HepG2 (cell line): ENCODE results near the gene ERLIN1. TPM values are rescaled to one million over a fixed set of nuclear protein-coding genes. Genes with fewer than 3 reads are reported as not detected.

Source experiments
- ATAC-seq: fragments of 200-7000 bp; cut with Tn5 transposase; 3 replicates; pipeline ENCODE4 v1.9.1; 2020; ENCODE audit warnings: mild to moderate bottlenecking, moderate library complexity
- BruUV-seq: library from RNA; stranded (reverse); fragments of 400-500 nt; replicated peaks from 2 replicates; lab custom pipeline; 2021; lab: Mats Ljungman, UMichigan
- CTCF ChIA-PET: fragments of 300-600 bp; formaldehyde crosslinking; extraction: SDS; loops from one replicate; lab custom pipeline; 2021; ENCODE audit warnings: low total read pairs, inconsistent platforms, low intra/inter-chr PET ratio; lab: Yijun Ruan, JAX
- POLR2A ChIA-PET: fragments of 350-600 bp; sonication (Branson Sonifier 250); formaldehyde crosslinking; loops from one replicate; lab custom pipeline; 2020; ENCODE audit warnings: antibody characterized with exemption, inconsistent platforms; lab: Yijun Ruan, JAX
- DNase-seq: peaks from one replicate; pipeline ENCODE4 v3.0.0-alpha.2; 2015; ENCODE audit warnings: low spot score
- FAIRE-seq: peaks from 3 replicates; lab custom pipeline; 2011; peaks lifted over from hg19 to GRCh38; lab: Jason Lieb, UNC
- H2AFZ ChIP-seq: one replicate; pipeline ENCODE4 v1.6.1; 2011; ENCODE audit warnings: low read length, inconsistent platforms
- H3K27ac ChIP-seq: fragments of 300-600 bp; 3 replicates; pipeline ENCODE4 v1.8.0; 2011; ENCODE audit warnings: mixed run types, mild to moderate bottlenecking, mixed read lengths, low read length, inconsistent platforms; ENCODE audit not compliant: insufficient read depth; ENCODE audit errors: extremely low read length
- H3K27me3 ChIP-seq, 2 experiments: fragments of 200-600 bp in 1 of 2; 2 replicates in 1 of 2; 3 replicates in 1 of 2; pipeline versions ENCODE4 v1.6.0 to v1.8.0; 2011; ENCODE audit warnings: low read length in 2 of 2, mild to moderate bottlenecking in 2 of 2, moderate library complexity in 2 of 2, inconsistent platforms in 1 of 2; ENCODE audit not compliant: insufficient read depth in 2 of 2, control insufficient read depth in 1 of 2
- H3K36me3 ChIP-seq, 2 experiments: fragments of 200-600 bp in 1 of 2; replicated peaks in 1 of 2; 2 replicates in 1 of 2; 3 replicates in 1 of 2; pipeline versions ENCODE4 v1.5.1 to v1.8.0; 2011; ENCODE audit warnings: low read length in 2 of 2, inconsistent platforms in 1 of 2; ENCODE audit not compliant: insufficient read depth in 2 of 2, control insufficient read depth in 1 of 2
- H3K4me1 ChIP-seq: 2 replicates; pipeline ENCODE4 v1.5.1; 2012; ENCODE audit warnings: low read length, inconsistent platforms; ENCODE audit not compliant: insufficient read depth
- H3K4me2 ChIP-seq: 2 replicates; pipeline ENCODE4 v1.6.0; 2011; ENCODE audit warnings: low read depth, low read length, inconsistent platforms
- H3K4me3 ChIP-seq, 3 experiments: fragments of 200-600 bp in 1 of 3; sonication (generic), shearing (Covaris generic) in 1 of 3; replicated peaks in 1 of 3; 2 replicates each; pipeline ENCODE4 v1.5.1; 2011 to 2016; ENCODE audit warnings: low read length in 3 of 3, inconsistent platforms in 2 of 3, low read depth in 2 of 3, mild to moderate bottlenecking in 2 of 3, control low read depth in 1 of 3, mixed read lengths in 1 of 3; ENCODE audit not compliant: insufficient read depth in 1 of 3
- H3K79me2 ChIP-seq: one replicate; pipeline ENCODE4 v1.6.1; 2011; ENCODE audit warnings: low read length, inconsistent platforms; ENCODE audit not compliant: insufficient read depth
- H3K9ac ChIP-seq: 2 replicates; pipeline ENCODE4 v1.6.0; 2011; ENCODE audit warnings: mild to moderate bottlenecking, low read depth, low read length, inconsistent platforms; ENCODE audit not compliant: insufficient read depth
- H3K9me3 ChIP-seq: 2 replicates; pipeline ENCODE4 v1.5.1; 2012; ENCODE audit warnings: mild to moderate bottlenecking, low read length
- H4K20me1 ChIP-seq: 2 replicates; pipeline ENCODE4 v1.6.0; 2011; ENCODE audit warnings: inconsistent platforms, mild to moderate bottlenecking, low read length, moderate library complexity; ENCODE audit not compliant: insufficient read depth
- CHD2 ChIP-seq: IDR thresholded peaks from 2 replicates; pipeline ENCODE4 v1.6.1; 2011; ENCODE audit warnings: low read depth, low read length, improper control_type of control experiment
- KDM6A ChIP-seq: IDR thresholded peaks from 2 replicates; pipeline ENCODE4 v1.6.1; 2016; ENCODE audit warnings: low read depth
- NFYB ChIP-seq: sonication (generic); formaldehyde crosslinking; IDR thresholded peaks from 2 replicates; pipeline ENCODE4 v1.4.0; 2020; ENCODE audit warnings: missing genetic modification reagents
- RBM22 ChIP-seq: fragments of 200-400 bp; formaldehyde crosslinking; optimal IDR thresholded peaks from 2 replicates; pipeline ENCODE3; 2017; ENCODE audit warnings: mild to moderate bottlenecking, low read length, moderate library complexity
- SOX5 ChIP-seq: IDR thresholded peaks from 2 replicates; pipeline ENCODE4 v1.6.1; 2016; ENCODE audit warnings: borderline replicate concordance
- TBL1XR1 ChIP-seq: fragments of 150-350 bp; IDR thresholded peaks from 2 replicates; pipeline ENCODE4 v1.6.1; 2014; ENCODE audit warnings: borderline replicate concordance, low read length; ENCODE audit not compliant: partially characterized antibody
- TFDP2 ChIP-seq: sonication (generic); formaldehyde crosslinking; IDR thresholded peaks from 2 replicates; pipeline ENCODE4 v1.4.0; 2020; ENCODE audit warnings: missing genetic modification reagents
- ZNF207 ChIP-seq: fragments of 450-650 bp; IDR thresholded peaks from 2 replicates; pipeline ENCODE4 v1.6.1; 2016; ENCODE audit warnings: antibody characterized with exemption, borderline replicate concordance
- ZNF337 ChIP-seq: sonication (generic); formaldehyde crosslinking; IDR thresholded peaks from 2 replicates; pipeline ENCODE4 v1.5.1; 2020; ENCODE audit warnings: missing genetic modification reagents, low read depth, mild to moderate bottlenecking, borderline replicate concordance
- ZNF350 ChIP-seq: sonication (generic); formaldehyde crosslinking; IDR thresholded peaks from 2 replicates; pipeline ENCODE4 v1.4.0; 2020; ENCODE audit warnings: mild to moderate bottlenecking, low read depth, missing genetic modification reagents, borderline replicate concordance
- ZNF724P ChIP-seq: sonication (generic); formaldehyde crosslinking; IDR thresholded peaks from 2 replicates; pipeline ENCODE4 v1.8.0; 2022; ENCODE audit warnings: missing genetic modification reagents, borderline replicate concordance
- WGBS: methylation state at CpG from one replicate; pipeline ENCODE4 v1.1.6; 2017; ENCODE audit warnings: low lambda C conversion rate; 5-methylcytosine and 5-hydroxymethylcytosine counted together
- in situ Hi-C: cut with HindIII; loops from 2 replicates; pipeline ENCODE4 v1.10.0; 2017; ENCODE audit warnings: low pct_unique_long_range_greater_than_20kb; ENCODE audit not compliant: extremely low pct_ligation_motif_present
- intact Hi-C: fragments of 100-400 bp; cut with micrococcal nuclease; formaldehyde crosslinking; loops from one replicate; pipeline ENCODE4 v1.10.0; 2022; ENCODE audit not compliant: unreplicated experiment
- polyA plus RNA-seq, 8 experiments: library from polyadenylated mRNA; depleted of rRNA in 3 of 8; stranded (reverse) in 7 of 8; unstranded in 1 of 8; fragments of >200 nt; fragmentation: Illumina TruSeq in 4 of 8; extraction: Trizol in 4 of 8; gene quantifications; 2 replicates each; pipeline versions ENCODE4 v1.2.1 to v1.2.3, GENCODE V29; 2011 to 2016; ENCODE audit warnings: low read depth in 4 of 8, missing spikeins in 1 of 8, mixed read lengths in 1 of 8; ENCODE audit not compliant: insufficient read depth in 1 of 8
- total RNA-seq, 5 experiments: library from RNA; depleted of rRNA; stranded (reverse); fragments of >200 nt; fragmentation: Illumina TruSeq; extraction: Trizol; gene quantifications; 2 replicates each; pipeline ENCODE4 v1.2.3, GENCODE V29; 2016; ENCODE audit warnings: low read depth in 1 of 5
- TF ChIP-seq, protein P1 (sequence below): sonication (generic); formaldehyde crosslinking; IDR thresholded peaks from 2 replicates; pipeline ENCODE4 v1.4.0; 2020; ENCODE audit warnings: missing genetic modification reagents
- TF ChIP-seq, protein P2 (sequence below): sonication (generic); formaldehyde crosslinking; IDR thresholded peaks from 2 replicates; pipeline ENCODE4 v1.5.0; 2020; ENCODE audit warnings: mild to moderate bottlenecking, missing genetic modification reagents, moderate library complexity

The ERLIN1 gene
- total and polyA plus RNA-seq, 2 of the 13 experiments (the other 11 are each of a cell fraction or from before 2014, with no cell fraction given), result 56.8 to 69.3 TPM

DNA sequence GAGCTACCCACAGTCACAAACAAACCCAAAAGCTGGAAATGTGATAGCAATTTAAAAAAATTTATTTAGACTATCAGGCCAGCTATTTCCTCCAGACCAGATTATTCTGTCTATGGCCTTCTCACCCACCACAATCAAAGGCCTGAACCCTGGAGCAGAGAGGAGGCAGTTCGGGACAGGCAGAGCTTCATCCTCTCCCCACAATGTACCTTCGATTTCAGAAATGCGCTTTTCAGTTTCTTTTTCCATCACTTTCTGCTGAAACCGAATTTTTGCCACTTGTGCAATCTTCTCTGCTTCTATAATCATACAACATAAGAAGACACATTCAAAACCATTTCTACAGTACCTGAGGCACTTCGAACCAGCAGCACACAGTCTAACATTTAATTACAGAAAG, 29.9 kb downstream of the ERLIN1 start:
- H3K9me3 ChIP-seq, result no peaks in the 10 kb centered on the region
- H3K36me3 ChIP-seq, result peaks cover 19 to 71% of the 10 kb centered on the region in 2 experiments
- H3K4me3 ChIP-seq, result no peak overlapping the region
- ChIA-PET CTCF (no interaction called here), POLR2A (no interaction called here)
- H4K20me1 ChIP-seq, result no peaks in the 10 kb centered on the region
- H3K9ac ChIP-seq, result no peak overlapping the region
- H3K4me2 ChIP-seq, result no peak overlapping the region
- no peak for DNase-seq
- no peak for TF ChIP-seq ZNF207
- TF ChIP-seq, protein P1, sequence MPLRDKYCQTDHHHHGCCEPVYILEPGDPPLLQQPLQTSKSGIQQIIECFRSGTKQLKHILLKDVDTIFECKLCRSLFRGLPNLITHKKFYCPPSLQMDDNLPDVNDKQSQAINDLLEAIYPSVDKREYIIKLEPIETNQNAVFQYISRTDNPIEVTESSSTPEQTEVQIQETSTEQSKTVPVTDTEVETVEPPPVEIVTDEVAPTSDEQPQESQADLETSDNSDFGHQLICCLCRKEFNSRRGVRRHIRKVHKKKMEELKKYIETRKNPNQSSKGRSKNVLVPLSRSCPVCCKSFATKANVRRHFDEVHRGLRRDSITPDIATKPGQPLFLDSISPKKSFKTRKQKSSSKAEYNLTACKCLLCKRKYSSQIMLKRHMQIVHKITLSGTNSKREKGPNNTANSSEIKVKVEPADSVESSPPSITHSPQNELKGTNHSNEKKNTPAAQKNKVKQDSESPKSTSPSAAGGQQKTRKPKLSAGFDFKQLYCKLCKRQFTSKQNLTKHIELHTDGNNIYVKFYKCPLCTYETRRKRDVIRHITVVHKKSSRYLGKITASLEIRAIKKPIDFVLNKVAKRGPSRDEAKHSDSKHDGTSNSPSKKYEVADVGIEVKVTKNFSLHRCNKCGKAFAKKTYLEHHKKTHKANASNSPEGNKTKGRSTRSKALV, result no peak
- no peak for TF ChIP-seq ZNF337 (CRISPR knock-in tag)
- TF ChIP-seq SOX5 (CRISPR knock-in tag), result no peak
- no peak for TF ChIP-seq TFDP2 (CRISPR knock-in tag)
- no peaks in the 10 kb centered on the region; a peak in 1 of 5 replicates for H3K27me3 ChIP-seq
- in situ Hi-C loops, result no loop called here
- peaks cover 6% of the 10 kb centered on the region; the same call in 1 of the 2 replicates for H3K4me1 ChIP-seq
- FAIRE-seq, result no peak
- intact Hi-C loops, result no loop called here
- BruUV-seq, result no TSS peak
- H3K79me2 ChIP-seq, result peaks cover 12% of the 10 kb centered on the region
- 96% methylated on average over 5 of the region's 5 CpGs for WGBS
- ATAC-seq, result no peak
- H2AFZ ChIP-seq, result no peak overlapping the region
- H3K27ac ChIP-seq, result no peak overlapping the region

GRCh38 chr10:100154666-100155065, 31.2 kb downstream of the ERLIN1 start:
- no peak for FAIRE-seq
- intact Hi-C loops (no loop called here), in situ Hi-C loops (no loop called here)
- no peak overlapping the region for H3K9ac ChIP-seq
- H4K20me1 ChIP-seq, result no peaks in the 10 kb centered on the region
- ATAC-seq, result no peak
- no peak overlapping the region for H3K27ac ChIP-seq
- peaks cover 23 to 77% of the 10 kb centered on the region in 2 experiments for H3K36me3 ChIP-seq
- peaks cover 9% of the 10 kb centered on the region for H3K79me2 ChIP-seq
- ChIA-PET POLR2A (no interaction called here), CTCF (no interaction called here)
- H3K4me3 ChIP-seq, result no peak overlapping the region
- no TSS peak for BruUV-seq
- WGBS, result 100% methylated on average over 4 of the region's 4 CpGs
- no peak for DNase-seq
- H3K4me2 ChIP-seq, result no peak overlapping the region
- peaks cover 6% of the 10 kb centered on the region; the same call in 1 of the 2 replicates for H3K4me1 ChIP-seq
- H3K9me3 ChIP-seq, result no peaks in the 10 kb centered on the region
- H2AFZ ChIP-seq, result no peak overlapping the region
- H3K27me3 ChIP-seq, result no peaks in the 10 kb centered on the region; a peak in 1 of 5 replicates
- TF ChIP-seq, protein P2, sequence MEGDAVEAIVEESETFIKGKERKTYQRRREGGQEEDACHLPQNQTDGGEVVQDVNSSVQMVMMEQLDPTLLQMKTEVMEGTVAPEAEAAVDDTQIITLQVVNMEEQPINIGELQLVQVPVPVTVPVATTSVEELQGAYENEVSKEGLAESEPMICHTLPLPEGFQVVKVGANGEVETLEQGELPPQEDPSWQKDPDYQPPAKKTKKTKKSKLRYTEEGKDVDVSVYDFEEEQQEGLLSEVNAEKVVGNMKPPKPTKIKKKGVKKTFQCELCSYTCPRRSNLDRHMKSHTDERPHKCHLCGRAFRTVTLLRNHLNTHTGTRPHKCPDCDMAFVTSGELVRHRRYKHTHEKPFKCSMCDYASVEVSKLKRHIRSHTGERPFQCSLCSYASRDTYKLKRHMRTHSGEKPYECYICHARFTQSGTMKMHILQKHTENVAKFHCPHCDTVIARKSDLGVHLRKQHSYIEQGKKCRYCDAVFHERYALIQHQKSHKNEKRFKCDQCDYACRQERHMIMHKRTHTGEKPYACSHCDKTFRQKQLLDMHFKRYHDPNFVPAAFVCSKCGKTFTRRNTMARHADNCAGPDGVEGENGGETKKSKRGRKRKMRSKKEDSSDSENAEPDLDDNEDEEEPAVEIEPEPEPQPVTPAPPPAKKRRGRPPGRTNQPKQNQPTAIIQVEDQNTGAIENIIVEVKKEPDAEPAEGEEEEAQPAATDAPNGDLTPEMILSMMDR (CRISPR knock-in tag), result no peak
- no peak for TF ChIP-seq NFYB (CRISPR knock-in tag)
- no peak for TF ChIP-seq CHD2
- no peak for TF ChIP-seq ZNF724P (CRISPR knock-in tag)
- TF ChIP-seq RBM22, result no peak
- TF ChIP-seq ZNF350, result no peak
- TF ChIP-seq KDM6A (CRISPR knock-in tag), result no peak
- no peak for TF ChIP-seq TBL1XR1
